HG03103 (cell line): ENCODE results near the gene PEX7.

Source experiments
- ATAC-seq: cut with Tn5 transposase; IDR thresholded peaks from one replicate; pipeline ENCODE4 v1.9.1; 2021; ENCODE audit warnings: low read depth; ENCODE audit not compliant: unreplicated experiment

The PEX7 gene, protein sequence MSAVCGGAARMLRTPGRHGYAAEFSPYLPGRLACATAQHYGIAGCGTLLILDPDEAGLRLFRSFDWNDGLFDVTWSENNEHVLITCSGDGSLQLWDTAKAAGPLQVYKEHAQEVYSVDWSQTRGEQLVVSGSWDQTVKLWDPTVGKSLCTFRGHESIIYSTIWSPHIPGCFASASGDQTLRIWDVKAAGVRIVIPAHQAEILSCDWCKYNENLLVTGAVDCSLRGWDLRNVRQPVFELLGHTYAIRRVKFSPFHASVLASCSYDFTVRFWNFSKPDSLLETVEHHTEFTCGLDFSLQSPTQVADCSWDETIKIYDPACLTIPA

GRCh38 chr6:136822376-136823127 lies at the start of gene PEX7:
TSS of gene PEX7 (plus strand) at chr6:136822592. CDS start at chr6:136822666, 74 bp downstream.
- peak; percentile 96 for ATAC-seq

DNA sequence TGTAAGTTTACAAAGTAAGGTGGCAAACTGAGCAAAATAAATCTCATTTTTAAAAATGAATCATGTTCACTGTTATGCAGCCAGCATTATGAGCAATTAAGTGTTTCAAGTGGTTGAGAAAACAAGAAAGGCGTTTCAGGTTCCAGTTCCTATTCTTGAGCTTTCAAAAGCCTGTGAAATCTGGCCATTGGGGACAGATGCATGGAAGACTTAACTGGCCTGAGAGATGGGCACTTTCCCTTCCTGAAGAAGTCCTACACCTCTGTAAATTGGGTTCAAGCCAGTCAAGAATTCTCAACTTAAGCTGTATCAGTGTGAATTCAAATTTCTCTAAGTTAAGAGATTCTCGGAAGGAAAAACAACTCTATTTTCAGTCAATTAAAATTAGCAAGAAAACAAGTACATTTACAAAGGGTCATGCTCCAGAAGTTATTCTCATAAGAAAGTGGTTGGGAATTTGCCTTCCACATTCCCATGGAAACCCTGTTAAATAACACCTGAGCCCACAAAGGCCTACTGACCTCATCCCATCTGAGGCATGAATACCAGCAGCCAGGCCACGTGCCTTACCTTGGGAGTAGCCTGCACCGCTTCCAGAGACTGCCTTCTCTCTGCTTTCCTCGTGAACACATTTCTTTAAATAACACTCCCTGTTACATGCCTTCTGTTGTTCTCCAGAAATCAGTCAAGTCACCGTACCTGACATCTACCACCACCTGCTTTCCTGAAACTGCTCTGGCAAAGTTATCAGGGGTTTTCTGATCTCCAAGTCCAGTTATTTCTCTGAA lies 49.5 kb upstream of the PEX7 start:
- ATAC-seq: peak; percentile 63

DNA sequence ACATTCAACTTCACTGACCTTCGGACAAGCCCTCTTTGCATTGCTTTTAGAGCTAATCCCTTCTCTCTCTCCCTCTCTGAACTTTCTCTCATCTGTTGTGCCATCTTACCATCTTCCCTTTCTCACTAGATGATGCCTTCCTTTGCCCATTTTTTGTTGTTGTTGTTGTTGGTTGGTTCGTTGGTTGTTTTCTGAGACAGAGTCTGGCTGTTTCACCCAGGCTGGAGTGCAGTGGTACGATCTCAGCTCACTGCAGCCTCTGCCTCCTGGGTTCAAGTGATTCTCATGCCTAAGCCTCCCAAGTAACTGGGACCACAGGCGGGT lies 49.0 kb upstream of the PEX7 start:
- peak; percentile 7 for ATAC-seq

DNA sequence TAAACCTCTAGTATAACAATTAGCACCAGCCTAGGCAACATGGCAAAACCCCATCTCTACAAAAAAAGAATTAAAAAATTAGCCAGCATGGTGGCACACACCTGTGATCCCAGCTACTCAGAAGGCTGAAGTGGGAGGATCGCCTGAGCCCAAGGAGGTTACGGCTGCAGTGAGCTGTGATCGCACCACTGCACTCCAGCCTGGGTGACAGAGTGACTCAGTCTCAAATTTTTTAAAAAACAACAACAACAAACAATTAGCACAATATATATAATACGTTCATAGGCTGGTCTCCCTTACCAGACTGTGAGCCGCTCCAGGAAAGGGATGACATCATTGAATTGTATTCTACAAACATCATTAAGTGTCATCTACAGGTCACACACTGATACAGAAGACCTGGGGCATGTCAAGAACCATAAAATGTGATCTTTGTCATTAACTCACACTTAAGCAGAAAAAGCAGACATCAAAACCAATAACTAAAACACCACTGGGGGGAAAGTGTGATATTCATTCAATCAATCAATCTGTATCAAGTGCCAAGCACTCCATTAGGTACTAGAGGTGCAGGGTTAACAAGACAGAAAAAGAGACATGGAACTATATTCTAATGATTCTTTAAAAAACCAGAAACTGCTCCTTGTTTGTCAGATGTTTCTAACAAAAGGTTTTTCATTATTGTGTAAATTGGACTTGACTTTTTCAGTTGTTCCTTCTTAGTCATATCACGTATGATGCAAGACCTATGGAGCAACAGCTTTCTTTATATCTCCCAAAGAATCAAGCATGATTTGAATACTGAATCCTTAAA lies 48.0 kb upstream of the PEX7 start:
- ATAC-seq: no peak

GRCh38 chr6:136775081-136775480 lies 47.3 kb upstream of the PEX7 start:
- no peak for ATAC-seq

GRCh38 chr6:136775548-136775947 lies 46.8 kb upstream of the PEX7 start:
- ATAC-seq: no peak

GRCh38 chr6:136777651-136778050 lies 44.7 kb upstream of the PEX7 start:
- ATAC-seq: no peak

DNA sequence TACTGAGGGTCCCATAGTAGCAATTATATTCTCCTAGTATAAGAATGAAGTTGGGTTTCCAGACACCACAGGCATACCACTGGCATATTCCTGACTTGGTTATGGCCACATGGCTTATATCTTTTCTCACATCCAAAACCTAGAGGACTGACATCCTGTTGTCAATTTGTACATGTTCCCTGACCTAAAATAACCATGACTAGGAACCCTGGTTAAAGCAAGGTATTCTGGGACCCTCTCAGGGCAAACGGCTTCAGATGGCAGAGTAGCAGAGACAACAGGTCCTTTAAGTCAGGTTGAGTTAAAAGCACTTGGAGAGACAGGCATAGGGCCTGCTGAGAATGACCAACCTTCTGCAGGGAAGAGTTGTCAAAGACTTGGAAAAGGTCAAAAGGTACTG lies 42.7 kb upstream of the PEX7 start:
- no peak for ATAC-seq

GRCh38 chr6:136780972-136781371 lies 41.4 kb upstream of the PEX7 start:
- no peak for ATAC-seq

- no peak for ATAC-seq
Observed at GRCh38 chr6:136782021-136782770, 40.2 kb upstream of the PEX7 start.

- ATAC-seq: no peak
Observed at GRCh38 chr6:136783021-136783420, 39.4 kb upstream of the PEX7 start.

DNA sequence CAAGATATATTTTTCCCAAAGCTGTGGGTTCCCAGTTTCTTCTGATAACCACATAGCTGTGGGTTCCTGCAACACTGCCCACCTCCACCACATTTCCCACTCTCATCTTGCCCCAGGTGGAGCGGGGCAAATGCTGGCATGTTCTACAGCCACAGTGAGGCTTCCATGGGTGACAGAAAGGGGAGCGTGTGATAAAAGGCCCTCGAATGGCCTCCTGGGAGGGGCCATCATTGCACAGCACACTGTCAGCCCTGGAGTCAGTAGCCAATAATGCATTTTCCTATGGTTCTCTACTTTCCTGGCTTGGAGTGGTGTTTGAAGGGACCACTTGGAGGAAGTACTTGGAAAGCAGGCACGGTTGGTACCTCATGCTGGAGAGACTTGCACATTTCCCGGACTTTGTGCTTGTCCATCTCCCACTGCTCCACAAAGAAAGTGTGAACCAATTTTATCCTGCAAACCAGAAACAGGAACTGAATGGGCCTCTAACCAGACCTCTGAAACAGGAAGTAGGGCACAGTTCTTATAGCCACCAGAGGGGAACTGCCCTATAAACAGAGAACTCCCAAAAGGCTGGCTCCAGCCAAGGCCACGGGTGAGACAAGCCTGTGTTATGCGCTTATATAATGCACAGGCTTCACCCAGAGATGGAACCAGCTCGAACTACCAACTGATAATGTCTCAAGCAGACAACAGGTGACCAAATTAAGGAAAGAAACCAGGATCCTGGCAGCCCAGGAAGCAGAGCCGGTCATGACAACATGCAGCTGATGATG lies 38.7 kb upstream of the PEX7 start:
- ATAC-seq: peak; percentile 71

GRCh38 chr6:136784271-136784664 lies 38.1 kb upstream of the PEX7 start:
- ATAC-seq: no peak

- ATAC-seq: no peak
Observed at GRCh38 chr6:136784910-136785746, 37.3 kb upstream of the PEX7 start.

GRCh38 chr6:136786658-136787057 lies 35.7 kb upstream of the PEX7 start:
- no peak for ATAC-seq

- ATAC-seq: no peak
Observed at GRCh38 chr6:136787726-136788068, 34.7 kb upstream of the PEX7 start.

GRCh38 chr6:136788069-136788902 lies 34.1 kb upstream of the PEX7 start:
- no peak for ATAC-seq
